OCI-LY1 (cell line): Measurements from ENCODE around the gene SMIM20.

ENCODE experiments used
- EZH2 ChIP-seq: fragments of 200-600 bp; sonication (generic), shearing (Covaris generic); IDR thresholded peaks from 2 replicates; pipeline ENCODE4 v1.8.0; 2017; ENCODE audit warnings: borderline replicate concordance, mixed run types, mild to moderate bottlenecking, antibody characterized with exemption, low read length, moderate library complexity, mixed read lengths
- TF ChIP-seq, protein P1 (sequence below): fragments of 200-600 bp; sonication (generic), shearing (Covaris generic); IDR thresholded peaks from 2 replicates; pipeline ENCODE4 v1.5.1; 2017; ENCODE audit warnings: mild to moderate bottlenecking, antibody characterized with exemption, low read length, moderate library complexity, mixed read lengths

DNA sequence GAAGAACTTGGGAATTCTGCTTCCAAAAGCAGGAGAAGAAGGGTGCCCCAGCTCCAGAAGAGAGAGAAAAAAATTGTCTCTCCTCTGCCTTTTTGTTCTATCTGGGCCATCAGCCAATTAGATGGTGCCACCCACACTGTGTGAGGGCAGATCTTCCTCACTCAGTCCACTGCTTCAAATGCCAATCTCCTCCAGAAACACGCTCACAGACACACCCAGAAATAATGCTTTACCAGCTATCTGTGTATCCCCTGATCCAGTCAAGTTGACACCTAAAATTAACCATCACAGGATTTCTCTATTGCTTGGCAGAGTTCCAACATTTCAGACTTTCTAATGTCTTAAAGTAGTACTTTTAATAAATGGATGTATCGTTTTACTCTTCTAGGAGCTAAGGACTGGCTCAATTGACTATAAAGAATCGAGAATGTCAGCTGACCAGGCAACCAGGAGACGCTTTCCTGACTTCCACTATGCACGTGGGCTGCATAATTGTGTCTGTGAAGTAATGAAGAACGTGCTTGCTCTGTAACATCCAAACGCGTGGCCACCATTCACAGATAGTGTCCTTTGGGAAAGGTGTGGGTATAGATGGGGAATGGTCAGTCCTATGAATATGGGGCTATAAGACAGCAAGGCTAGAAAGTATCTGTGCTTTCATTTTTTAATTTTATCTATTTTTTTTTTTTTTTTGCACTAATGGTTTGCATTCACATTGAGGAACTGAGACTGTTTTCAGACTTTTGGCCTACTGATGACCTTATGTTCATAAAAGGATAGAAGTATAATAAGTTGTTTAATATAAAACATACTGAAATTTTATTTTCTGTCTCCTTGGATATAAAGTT lies 9.9 kb upstream of the SMIM20 start:
- TF ChIP-seq, protein P1, sequence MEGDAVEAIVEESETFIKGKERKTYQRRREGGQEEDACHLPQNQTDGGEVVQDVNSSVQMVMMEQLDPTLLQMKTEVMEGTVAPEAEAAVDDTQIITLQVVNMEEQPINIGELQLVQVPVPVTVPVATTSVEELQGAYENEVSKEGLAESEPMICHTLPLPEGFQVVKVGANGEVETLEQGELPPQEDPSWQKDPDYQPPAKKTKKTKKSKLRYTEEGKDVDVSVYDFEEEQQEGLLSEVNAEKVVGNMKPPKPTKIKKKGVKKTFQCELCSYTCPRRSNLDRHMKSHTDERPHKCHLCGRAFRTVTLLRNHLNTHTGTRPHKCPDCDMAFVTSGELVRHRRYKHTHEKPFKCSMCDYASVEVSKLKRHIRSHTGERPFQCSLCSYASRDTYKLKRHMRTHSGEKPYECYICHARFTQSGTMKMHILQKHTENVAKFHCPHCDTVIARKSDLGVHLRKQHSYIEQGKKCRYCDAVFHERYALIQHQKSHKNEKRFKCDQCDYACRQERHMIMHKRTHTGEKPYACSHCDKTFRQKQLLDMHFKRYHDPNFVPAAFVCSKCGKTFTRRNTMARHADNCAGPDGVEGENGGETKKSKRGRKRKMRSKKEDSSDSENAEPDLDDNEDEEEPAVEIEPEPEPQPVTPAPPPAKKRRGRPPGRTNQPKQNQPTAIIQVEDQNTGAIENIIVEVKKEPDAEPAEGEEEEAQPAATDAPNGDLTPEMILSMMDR: no peak
- TF ChIP-seq EZH2: no peak
